WERI-Rb-1 (cell line): Measurements from ENCODE around the gene SLC49A3.

Experiments used
- DNase-seq: peaks from one replicate; pipeline ENCODE4 v3.0.0-alpha.2; 2020
- H3K27ac ChIP-seq: fragments of 250-450 bp; sonication (Bioruptor Pico); 2 replicates; pipeline ENCODE4 v1.5.1; 2020; ENCODE audit warnings: mild to moderate bottlenecking, moderate library complexity
- H3K27me3 ChIP-seq: fragments of 250-450 bp; sonication (Bioruptor Pico); 2 replicates; pipeline ENCODE4 v1.5.1; 2021; ENCODE audit warnings: mild to moderate bottlenecking, low read depth, moderate library complexity; ENCODE audit not compliant: insufficient read depth, severe bottlenecking
- H3K36me3 ChIP-seq: fragments of 250-450 bp; sonication (Bioruptor Pico); 2 replicates; pipeline ENCODE4 v1.5.1; 2020; ENCODE audit warnings: mild to moderate bottlenecking, moderate library complexity
- H3K4me3 ChIP-seq: 2 replicates; pipeline ENCODE4 v1.5.1; 2011; ENCODE audit warnings: low read depth, mild to moderate bottlenecking, control low read depth, low read length
- H3K9me3 ChIP-seq: fragments of 250-450 bp; sonication (Bioruptor Pico); 2 replicates; pipeline ENCODE4 v1.5.1; 2021; ENCODE audit warnings: mild to moderate bottlenecking, moderate library complexity; ENCODE audit not compliant: severe bottlenecking
- TF ChIP-seq, protein P1 (sequence below): IDR thresholded peaks from 2 replicates; pipeline ENCODE4 v1.5.1; 2011; ENCODE audit warnings: low read depth, mild to moderate bottlenecking, control low read depth, inconsistent platforms, low read length

Gene SLC49A3

DNA sequence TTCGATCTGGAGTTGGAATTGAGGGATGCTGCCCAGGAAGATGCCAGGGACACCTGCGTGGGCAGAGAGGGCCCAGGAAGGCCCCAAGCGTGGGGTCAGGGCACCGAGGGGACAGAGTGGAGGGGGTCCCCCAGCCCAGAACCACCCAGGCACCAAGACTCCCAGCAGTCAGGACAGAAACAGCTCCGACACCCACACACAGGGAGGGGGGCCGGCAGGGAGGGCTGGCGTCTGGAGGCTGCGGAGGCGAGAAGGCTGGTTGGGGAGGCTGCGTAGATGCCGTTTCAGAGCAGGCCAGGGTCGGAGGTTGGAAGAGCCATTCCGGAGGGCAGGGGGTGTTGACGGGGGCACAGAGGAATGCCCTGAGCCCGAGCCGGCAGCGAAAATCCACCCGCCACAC, 38.5 kb downstream of the SLC49A3 start:
- no peak for DNase-seq
- Histone ChIP-seq H3K27me3 (no peaks in the 10 kb centered on the region), H3K9me3 (no peaks in the 10 kb centered on the region), H3K27ac (peak overlapping the region; percentile 92; the same call in 1 of the 2 replicates), H3K36me3 (peaks cover 18% of the 10 kb centered on the region), H3K4me3 (no peak overlapping the region)
- TF ChIP-seq, protein P1, sequence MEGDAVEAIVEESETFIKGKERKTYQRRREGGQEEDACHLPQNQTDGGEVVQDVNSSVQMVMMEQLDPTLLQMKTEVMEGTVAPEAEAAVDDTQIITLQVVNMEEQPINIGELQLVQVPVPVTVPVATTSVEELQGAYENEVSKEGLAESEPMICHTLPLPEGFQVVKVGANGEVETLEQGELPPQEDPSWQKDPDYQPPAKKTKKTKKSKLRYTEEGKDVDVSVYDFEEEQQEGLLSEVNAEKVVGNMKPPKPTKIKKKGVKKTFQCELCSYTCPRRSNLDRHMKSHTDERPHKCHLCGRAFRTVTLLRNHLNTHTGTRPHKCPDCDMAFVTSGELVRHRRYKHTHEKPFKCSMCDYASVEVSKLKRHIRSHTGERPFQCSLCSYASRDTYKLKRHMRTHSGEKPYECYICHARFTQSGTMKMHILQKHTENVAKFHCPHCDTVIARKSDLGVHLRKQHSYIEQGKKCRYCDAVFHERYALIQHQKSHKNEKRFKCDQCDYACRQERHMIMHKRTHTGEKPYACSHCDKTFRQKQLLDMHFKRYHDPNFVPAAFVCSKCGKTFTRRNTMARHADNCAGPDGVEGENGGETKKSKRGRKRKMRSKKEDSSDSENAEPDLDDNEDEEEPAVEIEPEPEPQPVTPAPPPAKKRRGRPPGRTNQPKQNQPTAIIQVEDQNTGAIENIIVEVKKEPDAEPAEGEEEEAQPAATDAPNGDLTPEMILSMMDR = no peak

DNA sequence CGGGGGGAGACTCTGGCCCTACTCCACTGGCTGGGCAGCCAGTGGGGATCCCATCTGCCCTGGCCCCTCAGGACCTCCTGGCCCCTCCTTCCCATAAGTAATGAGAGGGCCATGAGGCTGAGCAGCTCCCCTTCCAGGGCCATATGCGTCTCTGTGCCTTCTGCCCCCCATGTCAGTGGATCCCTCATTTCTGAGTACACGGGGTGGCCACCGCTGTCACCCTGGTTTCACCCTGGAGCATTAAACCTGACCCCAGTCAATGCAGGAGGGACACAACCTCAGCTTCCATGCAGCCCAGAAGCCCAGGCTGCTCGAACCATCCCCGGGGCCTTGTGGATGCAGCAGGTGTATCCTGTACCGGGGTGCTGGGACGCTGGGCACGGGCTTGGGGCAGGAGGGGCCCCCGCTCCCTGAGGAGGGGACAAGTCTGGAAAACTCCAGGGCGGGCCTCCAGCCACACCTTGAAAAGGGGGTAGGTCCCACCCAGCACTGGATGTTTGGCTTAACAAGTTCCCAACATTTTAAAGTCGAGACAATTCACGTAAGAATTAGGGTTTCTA, 39.1 kb downstream of the SLC49A3 start:
- no peak for DNase-seq

DNA sequence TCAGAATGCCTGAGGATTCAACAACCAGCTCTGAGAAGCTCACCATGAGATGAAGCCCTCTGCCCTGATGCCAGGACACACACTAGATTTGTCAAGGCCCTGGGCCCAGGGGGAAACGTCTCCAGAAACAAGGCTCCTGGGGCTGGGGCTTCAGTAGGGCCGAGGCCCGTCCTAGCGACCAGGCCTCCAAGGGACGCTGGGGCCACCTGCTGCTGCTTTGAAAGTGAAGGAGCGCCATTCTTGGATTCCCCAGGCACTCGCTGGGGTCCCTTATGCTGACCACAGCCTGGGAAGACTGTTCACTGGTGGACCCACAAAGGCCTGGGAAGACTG, 39.7 kb downstream of the SLC49A3 start:
- Histone ChIP-seq H3K9me3 (peaks cover 2% of the 10 kb centered on the region), H3K27ac (peak overlapping the region; percentile 92), H3K27me3 (no peaks in the 10 kb centered on the region), H3K4me3 (no peak overlapping the region), H3K36me3 (peaks cover 24% of the 10 kb centered on the region)
- TF ChIP-seq, protein P1 = no peak
- DNase-seq = no peak

More for the DNA sequence above, 39.1 kb downstream of the SLC49A3 start:
- peak overlapping the region; percentile 92 for H3K27ac ChIP-seq
- H3K27me3 ChIP-seq = no peaks in the 10 kb centered on the region
- TF ChIP-seq, protein P1 = no peak
- H3K36me3 ChIP-seq = peaks cover 20% of the 10 kb centered on the region
- H3K4me3 ChIP-seq = no peak overlapping the region
- no peaks in the 10 kb centered on the region for H3K9me3 ChIP-seq

DNA sequence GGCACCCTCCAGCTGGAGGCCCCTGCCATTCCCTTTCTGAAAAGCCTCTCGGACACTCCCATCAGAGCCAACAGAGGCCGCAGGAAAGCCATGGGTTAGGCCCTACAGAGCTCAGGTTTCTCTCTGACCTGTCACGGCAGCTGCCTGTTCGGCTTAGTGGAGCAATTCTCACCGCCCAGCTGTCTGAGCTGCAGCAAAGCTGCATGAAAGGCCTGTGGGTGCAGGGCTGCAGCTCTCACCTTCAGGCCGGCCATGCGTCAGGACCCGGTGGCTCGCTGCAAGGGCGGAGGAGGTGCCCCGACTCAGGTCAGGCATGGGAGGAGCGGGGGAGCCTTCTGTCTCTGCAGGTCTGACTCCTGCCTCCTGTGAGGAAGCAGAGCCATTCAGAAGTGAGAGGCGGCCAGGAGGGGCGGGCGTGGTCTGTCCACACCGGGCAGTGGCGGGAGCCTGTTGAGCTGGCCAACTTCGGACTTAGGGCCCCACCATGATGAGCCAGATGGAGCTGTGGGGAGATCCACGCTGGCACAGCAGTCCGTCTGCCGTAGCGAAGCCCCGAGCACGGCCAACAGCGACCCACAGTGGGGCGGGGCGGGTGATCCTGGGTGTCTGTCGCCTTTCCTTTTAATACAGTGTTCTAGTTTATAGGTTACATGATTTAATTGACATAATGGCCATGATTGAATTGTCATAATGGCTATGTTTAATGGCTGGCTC, 40.2 kb downstream of the SLC49A3 start:
- peak overlapping the region; percentile 39 for H3K4me3 ChIP-seq
- H3K9me3 ChIP-seq = peaks cover 2% of the 10 kb centered on the region
- peaks cover 24% of the 10 kb centered on the region for H3K36me3 ChIP-seq
- H3K27ac ChIP-seq = peak overlapping the region; percentile 92
- H3K27me3 ChIP-seq = no peaks in the 10 kb centered on the region
- TF ChIP-seq, protein P1 = peak; percentile 66
- peak; percentile 96 for DNase-seq

DNA sequence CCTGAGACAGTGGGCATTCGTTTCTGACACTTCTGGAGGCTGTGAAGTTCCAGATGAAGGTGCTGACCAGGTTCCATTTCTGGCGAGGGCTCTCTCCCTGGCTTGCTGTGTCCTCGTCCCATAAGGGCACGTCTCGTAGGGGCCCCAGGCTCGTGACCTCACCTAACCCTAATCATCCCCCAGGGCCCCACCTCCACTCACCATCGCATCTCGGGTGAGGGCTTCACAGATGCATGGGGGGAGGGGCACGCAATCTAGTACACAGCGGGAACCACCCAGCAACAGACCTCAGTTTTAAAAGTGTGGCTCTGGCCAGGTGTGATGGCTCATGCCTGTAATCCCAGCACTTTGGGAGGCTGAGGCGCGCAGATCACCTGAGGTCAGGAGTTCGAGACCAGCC, 41.5 kb downstream of the SLC49A3 start:
- peak overlapping the region; percentile 92 for H3K27ac ChIP-seq
- no peak overlapping the region for H3K4me3 ChIP-seq
- peak; percentile 84 for DNase-seq
- H3K36me3 ChIP-seq = peaks cover 26% of the 10 kb centered on the region
- peaks cover 2% of the 10 kb centered on the region for H3K9me3 ChIP-seq
- TF ChIP-seq, protein P1 = no peak
- no peaks in the 10 kb centered on the region for H3K27me3 ChIP-seq
